Fibroblast of gingiva (primary cell): ENCODE measurements around the gene PXN.
"Not testable (repeated sequence)": the region's sequence is repeated elsewhere in the genome, so short reads cannot be mapped to it uniquely, and the experiment has no call there.

Experiments used
- DNase-seq: peaks from one replicate; pipeline ENCODE4 v3.0.0-alpha.2; 2011; ENCODE audit warnings: low read depth

PXN gene

GRCh38 chr12:120262852-120263747 lies 2.4 kb downstream of the PXN start:
- DNase-seq, result peak; percentile 34

DNA sequence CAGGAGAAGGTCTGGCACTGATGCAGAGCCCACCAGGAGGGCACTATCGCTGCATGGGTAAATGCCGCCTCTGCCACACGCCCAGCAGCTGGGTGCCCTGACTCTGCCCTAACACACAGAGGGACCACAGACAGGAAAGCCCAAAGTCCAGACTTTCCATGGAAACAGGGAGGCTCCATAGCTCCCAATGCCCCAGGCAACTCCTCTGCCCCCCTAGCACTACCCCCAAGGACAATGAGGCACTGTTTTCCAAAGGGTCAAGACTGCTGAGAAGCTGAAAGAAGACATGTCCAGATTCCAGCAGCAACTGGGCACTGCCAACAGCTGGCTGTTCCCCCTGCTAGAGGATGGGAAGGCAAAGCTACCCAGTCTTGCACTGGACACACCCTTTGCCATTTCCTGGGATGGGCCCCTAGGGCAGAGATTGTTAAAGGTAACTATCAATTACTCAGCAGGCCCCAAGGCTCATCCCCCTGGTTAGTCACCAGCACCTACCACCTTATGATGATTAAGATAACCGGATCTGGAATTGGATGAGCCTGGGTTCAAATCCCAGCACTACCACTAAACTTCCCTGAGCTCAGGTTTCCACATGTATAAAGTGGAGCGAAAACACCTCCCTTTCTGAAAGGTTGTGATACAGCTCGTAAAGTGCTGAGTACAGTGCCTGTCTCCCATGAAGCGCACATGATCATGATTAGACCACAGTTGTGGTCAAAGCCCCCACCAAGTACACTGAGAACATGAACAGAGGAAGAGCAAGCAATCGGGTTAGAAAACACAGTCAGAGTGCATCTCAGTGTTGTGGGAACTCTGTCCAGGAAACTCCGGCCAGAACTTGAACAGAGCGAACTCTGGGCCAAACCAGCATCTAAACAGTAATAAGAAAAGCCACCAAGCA lies 3.3 kb downstream of the PXN start:
- DNase-seq, result no peak

- DNase-seq, result no peak
These were observed 4.9 kb downstream of the PXN start for GRCh38 chr12:120260607-120261006.

- DNase-seq, result peak; percentile 82
These were observed 5.9 kb downstream of the PXN start for GRCh38 chr12:120259418-120260202.

- no peak for DNase-seq
These were observed 7.1 kb downstream of the PXN start for GRCh38 chr12:120258323-120258896.

- peak; percentile 95 for DNase-seq
These were observed 8.3 kb downstream of the PXN start for GRCh38 chr12:120257041-120257821.

GRCh38 chr12:120254809-120255208 lies 10.7 kb downstream of the PXN start:
- no peak for DNase-seq

GRCh38 chr12:120253313-120253712 lies 12.2 kb downstream of the PXN start:
- not testable (repeated sequence) for DNase-seq

DNA sequence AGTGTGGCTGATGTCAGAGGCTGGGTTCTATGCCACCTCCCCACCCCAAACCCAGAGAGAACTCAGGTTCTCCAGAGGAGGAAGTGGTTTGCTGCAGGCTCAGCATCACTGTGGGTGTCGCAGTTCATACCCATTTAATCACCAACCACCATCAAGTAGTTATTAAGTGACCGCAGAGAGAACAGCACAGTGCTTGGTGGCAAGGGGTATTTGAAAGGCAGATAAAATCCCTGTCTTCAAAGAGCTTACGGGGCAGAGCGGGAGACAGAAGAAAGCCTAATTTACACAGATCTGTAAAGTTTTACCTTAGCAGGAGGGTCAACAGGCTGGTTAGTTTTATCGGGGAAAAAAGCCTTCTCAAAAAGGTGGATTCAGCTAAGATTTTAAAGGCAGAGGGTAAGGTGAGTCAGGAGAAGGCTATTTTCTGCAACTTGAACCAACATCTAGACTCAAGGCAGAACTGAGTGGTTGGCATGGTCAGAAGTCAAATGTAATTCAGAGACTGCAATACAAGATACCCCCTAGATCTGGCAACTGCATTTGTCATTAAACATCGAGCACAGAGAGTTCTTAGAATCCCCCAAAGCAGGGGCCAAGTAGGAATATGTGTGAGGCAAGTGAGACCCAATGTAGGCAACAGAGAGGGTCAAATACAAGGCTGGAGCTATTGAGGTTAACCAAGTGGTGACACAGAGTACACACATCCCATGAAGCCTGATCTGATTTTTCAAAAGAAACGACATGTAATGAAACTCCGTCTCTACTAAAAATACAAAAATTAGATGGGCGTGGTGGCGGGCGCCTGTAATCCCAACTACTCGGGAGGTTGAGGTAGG lies 13.2 kb downstream of the PXN start:
- no peak for DNase-seq

DNA sequence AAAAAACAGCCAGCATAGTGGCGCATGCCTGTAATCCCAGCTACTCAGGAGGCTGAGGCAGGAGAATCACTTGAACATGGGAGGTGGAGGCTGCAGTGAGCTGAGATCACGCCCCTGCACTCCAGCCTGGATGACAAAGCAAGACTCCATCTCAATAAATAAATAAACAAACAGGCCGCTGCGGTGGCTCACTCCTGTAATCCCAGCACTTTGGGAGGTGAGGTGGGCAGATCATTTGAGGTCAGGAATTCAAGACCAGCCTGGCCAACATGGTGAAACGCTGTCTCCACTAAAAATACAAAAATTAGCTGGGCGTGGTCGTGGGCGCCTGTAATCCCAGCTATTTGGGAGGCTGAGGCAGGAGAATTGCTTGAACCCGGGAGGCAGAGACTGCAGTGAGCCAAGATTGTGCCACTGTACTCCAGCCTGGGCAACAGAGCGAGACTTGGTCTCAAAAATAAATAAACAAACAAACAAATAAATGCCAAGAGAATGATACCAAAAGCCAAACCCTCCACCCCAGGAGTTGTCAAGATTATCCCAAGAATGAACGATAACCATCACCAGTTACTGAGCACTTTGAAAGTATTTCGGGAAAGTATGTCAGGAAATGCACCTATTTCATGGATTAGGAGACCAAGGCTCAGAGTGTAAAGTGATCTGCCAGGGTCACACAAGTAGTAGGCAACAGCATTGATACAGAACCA lies 14.0 kb downstream of the PXN start:
- not testable (repeated sequence) for DNase-seq

DNA sequence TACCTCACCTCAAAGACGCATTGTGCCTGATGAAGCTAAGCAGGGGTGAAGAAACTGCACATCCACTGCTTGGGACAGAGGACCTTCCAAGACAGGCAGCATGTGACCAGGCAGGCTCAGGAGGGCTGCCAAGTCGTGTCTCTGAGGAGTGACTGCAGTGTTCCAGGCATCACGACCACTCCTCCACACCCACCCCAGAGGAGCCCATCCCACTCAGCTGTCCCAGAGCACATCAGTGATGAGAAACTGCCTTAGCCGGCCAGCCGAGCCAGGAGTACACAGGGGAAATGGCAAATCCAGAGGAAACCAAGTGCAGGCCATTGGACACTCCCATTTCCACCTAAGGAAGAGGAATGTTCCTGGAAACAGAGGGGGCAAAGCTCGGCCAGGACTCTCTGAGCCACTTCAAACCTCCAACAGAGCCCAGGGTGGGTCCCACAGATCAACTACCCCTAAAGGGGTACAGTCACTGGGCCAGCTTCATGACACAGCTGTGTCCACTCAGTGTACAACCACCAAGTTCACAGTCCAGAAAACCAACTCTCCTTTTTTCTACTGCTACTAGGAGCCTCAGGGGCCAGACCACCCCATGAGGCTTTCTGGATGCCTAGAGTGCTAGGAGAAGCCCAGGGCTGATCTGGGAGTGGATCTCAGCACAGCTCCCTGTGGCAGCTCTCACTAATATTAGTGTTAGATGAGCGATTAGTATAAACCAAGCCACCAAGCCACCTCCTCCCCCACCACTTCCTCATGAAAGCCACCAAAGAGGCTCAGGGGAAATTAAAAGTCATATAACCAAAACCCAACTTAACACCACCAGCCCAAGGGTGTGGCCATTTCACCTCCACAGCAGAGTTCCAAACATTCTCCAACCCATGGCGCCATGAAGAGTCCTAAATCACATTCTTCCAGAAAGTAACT lies 15.4 kb downstream of the PXN start:
- DNase-seq, result peak; percentile 41

- no peak for DNase-seq
These were observed 16.2 kb downstream of the PXN start for GRCh38 chr12:120249266-120249874.

GRCh38 chr12:120247621-120248030 lies 17.9 kb downstream of the PXN start:
- peak; percentile 77 for DNase-seq

DNA sequence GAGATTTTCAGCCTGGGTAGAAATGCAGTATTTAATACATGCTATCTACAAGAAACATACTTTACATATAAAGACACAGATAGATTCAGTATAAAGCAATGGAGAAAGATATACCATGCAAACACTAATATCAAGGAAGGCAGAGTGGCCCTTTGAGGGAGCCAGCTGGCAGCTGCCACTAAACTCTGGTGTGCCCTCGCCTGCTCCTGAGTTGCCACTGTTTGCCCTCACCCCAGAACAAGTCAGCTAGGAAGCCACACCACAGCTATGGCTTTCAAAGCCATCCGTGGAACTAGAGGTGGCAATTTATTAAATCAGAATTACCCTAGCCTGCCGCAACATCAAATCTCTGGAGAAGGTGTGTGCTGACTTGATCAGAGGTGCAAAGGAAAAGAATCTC lies 18.3 kb downstream of the PXN start:
- DNase-seq, result no peak

GRCh38 chr12:120246705-120247104 lies 18.8 kb downstream of the PXN start:
- not testable (repeated sequence) for DNase-seq

GRCh38 chr12:120242971-120243699 lies 22.4 kb downstream of the PXN start:
- DNase-seq, result no peak

GRCh38 chr12:120242275-120242799 lies 23.2 kb downstream of the PXN start:
- DNase-seq, result no peak
